OCI-LY3 (cell line): ENCODE results near the gene CYP2D6.

Experiments
- CTCF ChIP-seq: fragments of 200-600, 300-600 bp; sonication (generic); IDR thresholded peaks from 2 replicates; pipeline ENCODE4 v1.5.1; 2014; ENCODE audit warnings: antibody characterized with exemption, low read length, low read depth
- EZH2phosphoT487 ChIP-seq: fragments of 200-600 bp; shearing (Covaris generic); IDR thresholded peaks from 2 replicates; pipeline ENCODE4 v1.6.1; 2018; ENCODE audit warnings: antibody characterized with exemption, mixed run types, low read depth

GRCh38 chr22:42142771-42143461 lies 12.3 kb upstream of the CYP2D6 start:
- TF ChIP-seq CTCF (no peak), EZH2phosphoT487 (no peak)
